ENCODE results near the gene TSHZ3. TPM values are rescaled to one million over a fixed set of nuclear protein-coding genes. Genes with fewer than 3 reads are reported as not detected.

The TSHZ3 gene
- total and polyA plus RNA-seq, 9 of the 15 experiments (the other 6 are each of a cell fraction or from before 2014, with no cell fraction given): 0.03 to 0.13 (median 0.05) TPM; not detected in 5

DNA sequence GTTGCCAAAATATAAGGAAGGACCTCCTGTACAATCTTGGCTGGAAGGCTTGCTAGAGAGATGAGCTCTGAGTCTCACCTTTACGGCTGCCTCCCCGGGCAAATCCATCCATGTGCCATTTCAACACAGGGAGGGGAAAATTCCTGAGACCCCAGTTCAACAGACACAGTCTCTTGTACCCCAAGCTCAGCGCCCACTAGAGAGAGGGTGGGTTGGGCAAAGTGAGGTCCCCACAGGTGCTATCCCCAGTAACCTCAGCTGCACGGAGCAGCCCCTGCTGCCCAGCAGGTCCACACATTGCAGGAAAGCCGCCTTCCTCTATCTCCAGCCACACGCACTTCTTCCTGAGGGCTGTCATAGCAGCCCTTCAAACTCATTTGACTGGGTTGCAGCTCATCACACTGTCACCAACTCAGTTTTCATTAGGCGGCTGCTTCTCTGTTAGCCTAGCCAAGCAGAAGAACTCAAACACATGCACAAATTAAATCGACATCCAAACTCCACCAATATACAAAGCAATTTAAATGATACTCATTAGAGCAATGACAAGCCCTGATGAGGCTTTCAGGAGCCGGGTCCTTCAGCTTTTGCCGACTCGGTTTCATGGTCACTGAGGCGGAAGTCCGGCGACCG is 80.4 kb downstream of the TSHZ3 start (continued):
- TF ChIP-seq, protein P1, sequence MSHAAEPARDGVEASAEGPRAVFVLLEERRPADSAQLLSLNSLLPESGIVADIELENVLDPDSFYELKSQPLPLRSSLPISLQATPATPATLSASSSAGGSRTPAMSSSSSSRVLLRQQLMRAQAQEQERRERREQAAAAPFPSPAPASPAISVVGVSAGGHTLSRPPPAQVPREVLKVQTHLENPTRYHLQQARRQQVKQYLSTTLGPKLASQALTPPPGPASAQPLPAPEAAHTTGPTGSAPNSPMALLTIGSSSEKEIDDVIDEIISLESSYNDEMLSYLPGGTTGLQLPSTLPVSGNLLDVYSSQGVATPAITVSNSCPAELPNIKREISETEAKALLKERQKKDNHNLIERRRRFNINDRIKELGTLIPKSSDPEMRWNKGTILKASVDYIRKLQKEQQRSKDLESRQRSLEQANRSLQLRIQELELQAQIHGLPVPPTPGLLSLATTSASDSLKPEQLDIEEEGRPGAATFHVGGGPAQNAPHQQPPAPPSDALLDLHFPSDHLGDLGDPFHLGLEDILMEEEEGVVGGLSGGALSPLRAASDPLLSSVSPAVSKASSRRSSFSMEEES (CRISPR knock-in tag; IDR thresholded peaks at IDR 0.05): no peak

DNA sequence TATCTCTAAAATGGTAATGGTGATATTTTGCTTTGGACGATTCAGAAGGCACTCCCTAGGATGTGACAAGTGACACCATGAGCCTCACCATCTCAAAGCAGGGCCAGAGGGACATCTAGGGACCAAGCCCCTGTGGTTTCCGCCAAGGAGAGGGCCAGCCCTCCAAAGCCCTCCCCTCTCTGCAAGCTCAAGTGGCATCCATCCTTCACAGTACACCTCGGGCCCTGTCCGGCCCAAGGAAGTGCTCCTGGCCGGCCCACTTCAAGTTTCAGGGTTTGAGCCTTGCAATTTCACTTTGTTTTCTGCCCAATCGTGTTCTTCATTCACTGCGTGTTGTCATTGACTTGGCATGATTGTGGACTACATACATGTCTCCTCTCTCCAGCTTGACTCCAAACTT is 82.5 kb downstream of the TSHZ3 start:
- Histone ChIP-seq H3K9me1 (ENCODE audit: control insufficient read depth, insufficient read depth, low read length) (no peaks in the 10 kb centered on the region), H3K79me2 (ENCODE audit: control insufficient read depth, insufficient read depth, low read length) (no peaks in the 10 kb centered on the region), H3K4me1 (replicated peaks in 1 of 2; ENCODE audit: control insufficient read depth in 2 of 2, insufficient read depth in 2 of 2, low read length in 2 of 2) (no peaks in the 10 kb centered on the region), H3K4me3 (no peak overlapping the region), H3K9ac (ENCODE audit: insufficient read depth in 1 of 2, low read depth in 2 of 2, low read length in 2 of 2) (no peak overlapping the region), H3K4me2 (ENCODE audit: insufficient read depth, low read length) (no peak overlapping the region), H3K27me3 (ENCODE audit: control insufficient read depth in 2 of 2, insufficient read depth in 2 of 2, low read length in 2 of 2) (peaks cover 7 to 16% of the 10 kb centered on the region in 2 experiments; a peak in 2 of 5 replicates), H3K27ac (ENCODE audit: extremely low read depth, low read depth, low read length) (no peak overlapping the region), H3K9me3 (replicated peaks; ENCODE audit: control insufficient read depth, insufficient read depth, low read depth, low read length) (no peaks in the 10 kb centered on the region), H3K36me3 (ENCODE audit: control insufficient read depth, insufficient read depth, low read length) (no peaks in the 10 kb centered on the region), H4K20me1 (replicated peaks; ENCODE audit: control insufficient read depth, insufficient read depth, low read length) (peaks cover 3% of the 10 kb centered on the region; the same call in 1 of the 2 replicates), H2AFZ (ENCODE audit: low read depth, low read length) (no peak overlapping the region)
- FAIRE-seq (no peak), ATAC-seq (no peak), DNase-seq (ENCODE audit: extremely low read depth in 1 of 4, low spot score in 3 of 4) (no peak)
- WGBS (ENCODE audit: insufficient coverage, low coverage, missing lambda C conversion rate): 2% methylated on average over 7 of the region's 7 CpGs
- CTCF ChIA-PET (ENCODE audit: low intra/inter-chr PET ratio): no interaction called here
- BruUV-seq (replicated peaks): no TSS peak
- POLR2A ChIA-PET: no interaction called here
- TF ChIP-seq HCFC1 (IDR thresholded peaks at IDR 0.05; ENCODE audit: low read depth, low read length) (no peak), SMARCC2 (IDR thresholded peaks at IDR 0.05; ENCODE audit: low read depth) (no peak), NR2F6 (CRISPR knock-in tag; IDR thresholded peaks at IDR 0.05) (no peak), ZBTB8A (IDR thresholded peaks at IDR 0.05; ENCODE audit: partially characterized antibody) (no peak)
- TF ChIP-seq, protein P2, sequence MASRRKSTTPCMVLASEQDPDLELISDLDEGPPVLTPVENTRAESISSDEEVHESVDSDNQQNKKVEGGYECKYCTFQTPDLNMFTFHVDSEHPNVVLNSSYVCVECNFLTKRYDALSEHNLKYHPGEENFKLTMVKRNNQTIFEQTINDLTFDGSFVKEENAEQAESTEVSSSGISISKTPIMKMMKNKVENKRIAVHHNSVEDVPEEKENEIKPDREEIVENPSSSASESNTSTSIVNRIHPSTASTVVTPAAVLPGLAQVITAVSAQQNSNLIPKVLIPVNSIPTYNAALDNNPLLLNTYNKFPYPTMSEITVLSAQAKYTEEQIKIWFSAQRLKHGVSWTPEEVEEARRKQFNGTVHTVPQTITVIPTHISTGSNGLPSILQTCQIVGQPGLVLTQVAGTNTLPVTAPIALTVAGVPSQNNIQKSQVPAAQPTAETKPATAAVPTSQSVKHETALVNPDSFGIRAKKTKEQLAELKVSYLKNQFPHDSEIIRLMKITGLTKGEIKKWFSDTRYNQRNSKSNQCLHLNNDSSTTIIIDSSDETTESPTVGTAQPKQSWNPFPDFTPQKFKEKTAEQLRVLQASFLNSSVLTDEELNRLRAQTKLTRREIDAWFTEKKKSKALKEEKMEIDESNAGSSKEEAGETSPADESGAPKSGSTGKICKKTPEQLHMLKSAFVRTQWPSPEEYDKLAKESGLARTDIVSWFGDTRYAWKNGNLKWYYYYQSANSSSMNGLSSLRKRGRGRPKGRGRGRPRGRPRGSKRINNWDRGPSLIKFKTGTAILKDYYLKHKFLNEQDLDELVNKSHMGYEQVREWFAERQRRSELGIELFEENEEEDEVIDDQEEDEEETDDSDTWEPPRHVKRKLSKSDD (conservative IDR thresholded peaks at IDR 0.05; ENCODE audit: low read length): no peak
- in situ Hi-C loops (cut with MboI): no loop called here
- intact Hi-C loops (cut with micrococcal nuclease): no loop called here

Data from K562 (cell line).